Putamen (tissue), 1 donor: Measurements from ENCODE around the gene COG7.

Experiments
- DNase-seq: peaks from one replicate; pipeline ENCODE4 v3.0.0-alpha.2; 2016; ENCODE audit warnings: low spot score

The COG7 gene

DNA sequence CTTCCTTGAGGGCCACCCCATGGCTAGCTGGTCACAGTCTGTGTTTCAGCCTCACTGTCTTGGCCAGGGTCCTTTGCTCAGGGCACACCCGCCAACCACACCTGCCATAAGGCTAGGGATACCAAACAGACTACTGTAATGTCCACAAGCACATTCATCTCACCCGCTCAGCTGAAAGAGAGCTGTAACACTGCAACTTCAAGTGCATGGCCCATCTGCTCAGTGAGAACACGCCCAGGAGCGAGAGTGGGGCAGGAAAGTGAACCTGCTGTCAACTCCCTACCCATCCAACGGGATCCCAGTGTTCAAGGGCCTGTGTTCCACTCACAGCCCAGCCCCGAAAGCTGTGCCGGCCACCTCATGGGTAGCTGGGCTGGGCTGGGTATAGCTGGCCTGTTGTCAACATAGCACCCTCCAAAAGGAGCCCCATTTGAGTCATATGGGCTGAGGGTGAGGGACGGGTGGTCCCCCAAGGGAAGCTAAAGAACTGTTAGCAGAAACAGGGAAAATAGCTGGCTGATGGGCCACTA lies 95.2 kb downstream of the COG7 start:
- no peak for DNase-seq

DNA sequence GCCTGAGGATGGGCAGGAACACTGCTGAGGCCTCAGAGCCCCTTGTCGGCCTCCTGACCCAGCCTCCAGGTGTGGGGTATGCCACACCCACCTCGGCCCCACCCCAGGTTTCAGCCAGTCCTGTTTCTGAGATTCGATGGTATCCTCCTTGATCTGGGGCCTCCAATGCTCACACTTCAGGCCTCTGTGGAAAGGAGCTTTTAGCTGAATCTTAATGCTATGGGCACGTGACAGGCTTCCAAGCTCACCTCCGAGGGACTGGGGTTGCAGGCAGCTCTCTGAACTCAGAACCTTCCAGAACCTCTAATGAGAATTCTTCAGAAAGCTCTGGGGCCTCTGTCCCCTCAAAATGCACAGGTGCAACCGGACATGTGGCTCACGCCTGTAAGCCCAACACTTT lies 96.0 kb downstream of the COG7 start:
- no peak for DNase-seq

DNA sequence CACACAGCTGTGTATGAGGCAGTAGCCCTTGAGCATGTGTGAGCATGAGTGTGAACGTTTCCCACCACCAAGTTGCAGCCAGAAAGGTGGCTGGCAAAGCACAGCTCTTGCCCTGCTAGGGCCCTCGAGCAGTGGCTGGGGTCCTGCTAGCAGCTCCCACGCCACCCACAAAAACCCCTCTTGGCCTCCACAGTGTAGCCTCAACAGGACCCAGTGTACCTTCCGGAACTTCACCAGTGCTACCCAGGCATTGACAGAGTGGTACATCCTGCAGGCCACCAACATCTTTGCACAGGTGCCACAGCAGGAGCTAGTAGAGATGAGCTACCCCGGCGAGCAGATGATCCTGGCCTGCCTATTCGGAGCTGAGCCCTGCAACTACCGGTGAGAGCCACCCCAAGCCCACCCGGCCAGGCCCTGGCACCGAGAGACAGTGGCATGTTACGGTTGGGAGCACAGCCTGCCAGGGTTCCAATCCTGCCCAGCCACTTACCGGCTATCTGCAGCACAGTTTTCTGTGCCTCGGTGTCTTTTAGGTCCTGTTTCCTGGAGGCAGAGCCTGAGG lies 97.8 kb downstream of the COG7 start:
- no peak for DNase-seq

DNA sequence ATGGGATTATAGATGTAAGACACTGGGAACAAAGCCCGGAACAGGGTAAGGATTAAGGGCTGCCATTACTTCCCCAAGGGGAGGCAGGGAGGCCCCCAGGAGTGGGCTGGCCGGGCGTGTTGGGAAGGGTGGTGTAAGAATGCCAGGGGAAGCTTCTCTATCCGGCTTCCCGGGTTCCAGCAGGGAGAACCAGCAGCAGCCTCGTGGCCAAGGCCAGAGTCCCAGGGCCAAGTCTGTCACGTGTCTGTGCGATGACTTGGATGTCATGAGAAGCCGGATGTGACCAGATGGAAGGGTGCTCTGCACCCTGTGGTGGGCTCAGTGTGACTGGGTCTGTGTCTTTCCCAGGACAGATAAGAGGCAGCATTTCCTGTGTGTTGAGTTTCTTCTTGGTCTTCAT lies 98.7 kb downstream of the COG7 start:
- DNase-seq = no peak

DNA sequence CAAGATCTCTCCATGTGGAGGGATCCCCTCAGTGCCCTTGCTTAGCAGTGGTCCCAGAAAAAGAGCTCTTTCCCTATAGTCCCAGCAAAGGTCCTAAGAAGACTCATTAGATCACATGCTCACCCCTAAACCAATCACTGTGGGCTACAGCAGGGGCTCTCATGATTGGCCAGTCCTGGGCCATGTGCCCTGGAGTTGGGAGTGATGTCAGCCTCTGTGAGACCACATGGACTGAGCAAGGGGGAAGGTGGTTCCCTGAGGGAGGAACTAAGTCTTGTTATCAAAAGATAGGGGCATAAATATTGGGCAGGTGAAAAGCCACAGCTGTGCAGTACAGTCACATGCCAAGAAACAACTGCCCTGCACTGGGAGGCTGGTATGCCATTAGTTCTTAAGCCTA lies 99.5 kb downstream of the COG7 start:
- no peak for DNase-seq

DNA sequence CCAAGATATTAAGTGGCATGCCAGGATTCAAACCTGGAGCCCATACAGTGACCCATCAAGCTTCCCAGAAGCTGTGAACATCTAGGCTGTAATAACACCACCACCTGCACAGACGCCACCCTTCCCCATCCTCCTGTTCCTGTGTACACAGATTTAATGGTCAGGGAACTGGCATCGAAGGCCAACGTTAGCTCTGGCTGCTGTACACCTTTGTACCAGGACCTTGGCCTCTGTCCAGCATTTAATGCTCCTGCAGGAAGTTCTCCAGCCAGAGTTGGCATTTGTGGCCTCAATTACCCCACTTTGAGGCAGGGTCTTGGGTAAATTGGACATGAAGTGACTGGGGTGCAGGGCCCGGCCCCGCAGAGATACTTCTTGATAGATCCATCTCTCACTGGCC lies 101.6 kb downstream of the COG7 start:
- DNase-seq = no peak

DNA sequence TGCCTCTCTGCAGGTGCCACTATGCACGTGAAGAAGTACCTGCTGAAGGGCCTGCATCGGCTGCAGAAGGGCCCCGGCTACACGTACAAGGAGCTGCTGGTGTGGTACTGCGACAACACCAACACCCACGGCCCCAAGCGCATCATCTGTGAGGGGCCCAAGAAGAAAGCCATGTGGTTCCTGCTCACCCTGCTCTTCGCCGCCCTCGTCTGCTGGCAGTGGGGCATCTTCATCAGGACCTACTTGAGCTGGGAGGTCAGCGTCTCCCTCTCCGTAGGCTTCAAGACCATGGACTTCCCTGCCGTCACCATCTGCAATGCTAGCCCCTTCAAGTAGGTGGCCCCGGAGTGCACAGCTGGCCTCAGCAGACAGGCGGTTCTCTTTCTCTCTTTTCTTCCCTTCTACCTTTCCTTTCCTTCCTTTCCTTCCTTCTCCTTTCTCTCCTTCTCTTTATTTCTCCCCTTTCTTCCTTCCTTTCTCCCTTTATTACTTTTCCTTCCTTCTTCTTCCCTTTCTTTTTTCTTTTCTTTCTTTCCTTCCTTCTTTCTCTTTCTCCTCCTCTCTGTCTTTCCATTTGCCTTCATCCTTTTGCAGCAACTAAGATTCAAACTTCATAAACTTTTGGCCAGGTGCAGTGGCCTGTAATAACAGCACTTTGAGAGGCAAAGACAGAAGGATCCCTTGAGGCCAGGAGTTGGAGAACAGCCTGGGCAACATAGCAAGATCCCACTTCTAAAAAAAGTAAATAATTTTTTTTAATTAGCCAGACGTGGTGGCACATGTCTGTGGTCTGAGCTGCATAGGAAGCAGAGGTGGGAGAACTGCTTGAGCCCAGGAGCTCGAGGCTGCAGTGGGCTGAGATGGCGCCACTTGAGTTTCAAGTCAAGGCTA lies 104.2 kb downstream of the COG7 start:
- DNase-seq = no peak

DNA sequence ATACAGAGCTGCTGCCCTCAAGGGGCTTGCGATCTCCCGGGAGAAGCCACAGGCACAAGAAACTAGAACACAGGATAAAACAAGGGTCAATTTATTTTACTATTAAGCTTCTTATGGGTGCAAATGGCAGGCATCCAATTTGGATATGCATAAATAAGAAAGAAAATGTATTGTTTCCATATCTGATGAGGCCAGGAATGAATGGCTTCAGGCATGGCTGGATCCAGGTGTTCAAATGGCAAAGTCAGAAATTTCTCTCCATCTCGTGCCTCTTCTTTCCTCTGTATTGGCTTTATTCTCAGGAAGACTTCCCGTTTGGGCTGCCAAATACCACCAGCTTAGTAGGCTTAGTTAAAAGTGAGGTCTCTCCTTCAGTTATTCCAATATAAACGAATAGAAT lies 107.8 kb downstream of the COG7 start:
- no peak for DNase-seq

DNA sequence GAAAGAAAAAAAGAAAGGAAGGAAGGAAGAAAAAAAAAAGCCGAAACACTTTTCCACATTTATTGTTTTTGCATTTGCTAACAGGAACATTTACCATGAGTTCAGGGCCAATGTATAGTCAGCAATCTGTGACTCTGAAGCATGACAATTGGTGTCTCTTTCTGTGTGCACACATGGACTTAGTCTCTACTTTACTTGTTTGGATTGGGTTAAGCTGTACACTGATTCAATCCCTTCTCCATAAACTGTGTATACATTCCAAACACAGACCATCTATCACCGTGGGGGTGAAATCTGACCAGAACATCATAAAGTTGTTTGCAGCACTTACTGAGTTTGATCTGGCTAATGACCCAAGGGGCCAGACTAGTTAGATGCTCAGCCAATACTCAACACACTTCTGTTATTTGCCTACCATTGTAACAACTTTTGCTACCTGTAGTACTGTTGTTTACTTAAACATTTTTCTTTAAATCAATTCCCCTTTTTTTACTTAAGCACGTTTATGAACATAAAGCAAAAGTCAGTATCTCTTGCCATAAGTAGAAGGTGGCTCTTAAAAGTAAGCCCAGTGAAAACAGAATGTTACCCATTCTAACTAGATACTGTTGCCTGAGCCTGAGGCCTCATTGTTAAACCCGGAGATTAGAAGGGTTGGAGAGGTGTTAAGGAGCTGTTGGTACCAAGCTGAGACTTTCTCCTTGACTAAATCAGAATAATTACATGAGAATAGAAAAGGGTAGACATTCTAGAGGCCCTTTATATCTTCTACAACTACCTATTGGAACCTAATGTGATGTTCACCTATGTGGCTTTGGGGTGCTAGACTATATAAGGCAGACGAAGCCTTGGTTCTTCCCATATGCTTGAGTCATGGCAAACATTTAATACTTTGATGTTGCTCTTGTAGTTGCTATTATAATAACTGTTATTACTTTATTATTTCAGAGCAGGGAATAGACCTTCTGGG lies 109.1 kb downstream of the COG7 start:
- DNase-seq = no peak

DNA sequence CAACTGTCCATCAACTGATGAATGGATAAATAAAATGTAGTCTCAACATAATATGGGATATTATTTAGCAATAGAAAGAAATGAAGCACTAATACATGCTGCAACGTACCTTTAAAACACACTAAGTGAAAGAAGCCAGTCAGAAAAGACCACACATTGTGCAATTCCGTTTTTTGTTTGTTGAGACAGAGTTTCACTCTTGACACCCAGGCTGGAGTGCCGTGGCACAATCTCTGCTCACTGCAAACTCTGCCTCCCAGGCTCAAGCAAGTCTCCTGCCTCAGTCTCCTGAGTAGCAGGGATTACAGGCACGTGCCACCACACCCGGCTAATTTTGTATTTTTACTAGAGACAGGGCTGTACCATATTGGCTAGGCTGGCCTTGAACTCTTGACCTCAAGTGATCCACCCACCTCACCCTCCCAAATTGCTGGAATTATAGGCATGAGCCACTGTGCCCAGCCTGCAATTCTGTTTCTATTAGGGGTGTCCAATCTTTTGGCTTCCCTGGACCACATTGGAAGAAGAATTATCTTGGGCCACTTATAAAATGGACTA lies 110.8 kb downstream of the COG7 start:
- DNase-seq = no peak

DNA sequence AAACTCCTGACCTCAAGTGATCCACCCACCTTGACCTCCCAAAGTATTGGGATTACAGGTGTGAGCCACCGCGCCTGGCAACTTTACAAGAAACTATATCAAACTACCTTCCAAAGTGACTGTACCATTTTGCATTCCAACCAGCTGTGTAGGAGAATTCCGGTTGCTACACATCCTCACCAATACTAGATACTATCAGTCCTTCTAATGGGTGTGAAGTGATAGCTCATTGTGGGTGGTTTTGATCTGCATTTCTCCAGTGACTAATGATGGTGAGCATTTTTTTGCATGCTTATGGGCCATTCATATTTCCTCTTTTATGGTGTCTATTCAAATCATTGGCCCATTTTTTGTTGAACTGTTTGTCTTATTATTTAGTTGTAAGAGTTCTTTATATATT lies 113.2 kb downstream of the COG7 start:
- DNase-seq = no peak
